Heart left ventricle (tissue), 13 donors: ENCODE results near the gene TAF1B.

Source experiments
- POLR2A ChIP-seq, 2 donors: fragments of 450-650 bp; IDR thresholded peaks; one replicate each; pipeline ENCODE4 v1.6.1; 2017; ENCODE audit warnings: antibody characterized with exemption in 2 of 2, mild to moderate bottlenecking in 2 of 2, moderate library complexity in 2 of 2
- TF ChIP-seq, protein P1 (sequence below), 12 donors: fragments of 200-600 bp; sonication (generic) in 4 of 12; IDR thresholded peaks; one replicate each; pipeline versions ENCODE4 v1.5.0 to v1.8.0; 2018 to 2022; ENCODE audit warnings: antibody characterized with exemption in 12 of 12, mild to moderate bottlenecking in 5 of 12
- donor health status: ischemic (EF 13 %, LVEDD 7.1; RV severe dilation, severe dysfunction).
- donor health status: DM: no; HTN: yes; CAD: no.
- donor health status: DM: no; HTN: no; CAD: no.
- donor health status: ischemic (EF 25% LVEDD 6.9; RV normal size, moderate dysfunction).
- donor health status: ischemic (EF 25% LVEDD 5.7; RV mildly dilated, moderate dysfunction).
- donor health status: ischemic (EF 35%, LVEDD 5.7; RV mildly dilated, moderate dysfunction).
- donor health status: nonischemic (EF 11% LVEDD 7.7; RV severe dilation, severe dysfunction).
- donor health status: DM: yes; HTN: yes; CAD: no.
- donor health status: PGD.
- donor health status: ischemic (EF 29% LVEDD 5.4; RV normal size, mild dysfunction).
- donor health status: nonischemic (EF 23%, LVEDD 6.1; RV moderate dilation, normal function).

DNA sequence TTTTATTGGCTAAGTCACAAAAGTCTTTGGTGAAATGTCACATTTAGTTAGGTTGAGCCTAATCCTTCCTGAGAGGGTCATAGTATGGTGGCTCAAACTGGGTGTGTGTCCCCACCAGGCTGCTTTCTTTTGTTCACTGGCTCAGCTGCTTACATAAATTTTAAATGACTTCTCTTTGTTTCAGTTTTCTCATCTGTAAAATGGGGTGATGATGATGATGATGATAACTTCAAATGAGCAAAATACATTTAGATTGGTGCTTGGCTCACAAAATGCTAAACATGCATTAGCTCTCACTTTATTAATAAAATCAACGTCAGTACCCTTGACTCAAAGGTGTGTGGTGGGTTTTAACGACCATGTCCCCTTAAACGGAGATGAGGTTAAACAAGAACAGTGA, 7.2 kb upstream of the TAF1B start:
- TF ChIP-seq, protein P1, sequence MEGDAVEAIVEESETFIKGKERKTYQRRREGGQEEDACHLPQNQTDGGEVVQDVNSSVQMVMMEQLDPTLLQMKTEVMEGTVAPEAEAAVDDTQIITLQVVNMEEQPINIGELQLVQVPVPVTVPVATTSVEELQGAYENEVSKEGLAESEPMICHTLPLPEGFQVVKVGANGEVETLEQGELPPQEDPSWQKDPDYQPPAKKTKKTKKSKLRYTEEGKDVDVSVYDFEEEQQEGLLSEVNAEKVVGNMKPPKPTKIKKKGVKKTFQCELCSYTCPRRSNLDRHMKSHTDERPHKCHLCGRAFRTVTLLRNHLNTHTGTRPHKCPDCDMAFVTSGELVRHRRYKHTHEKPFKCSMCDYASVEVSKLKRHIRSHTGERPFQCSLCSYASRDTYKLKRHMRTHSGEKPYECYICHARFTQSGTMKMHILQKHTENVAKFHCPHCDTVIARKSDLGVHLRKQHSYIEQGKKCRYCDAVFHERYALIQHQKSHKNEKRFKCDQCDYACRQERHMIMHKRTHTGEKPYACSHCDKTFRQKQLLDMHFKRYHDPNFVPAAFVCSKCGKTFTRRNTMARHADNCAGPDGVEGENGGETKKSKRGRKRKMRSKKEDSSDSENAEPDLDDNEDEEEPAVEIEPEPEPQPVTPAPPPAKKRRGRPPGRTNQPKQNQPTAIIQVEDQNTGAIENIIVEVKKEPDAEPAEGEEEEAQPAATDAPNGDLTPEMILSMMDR (IDR thresholded peaks at IDR 0.05), result no peak
- no peak for TF ChIP-seq POLR2A (IDR thresholded peaks at IDR 0.05)
